HCT116 (cell line): ENCODE measurements around the gene DEFB123. TPM values are rescaled to one million over a fixed set of nuclear protein-coding genes. Genes with fewer than 3 reads are reported as not detected.

ENCODE experiments used
- ATAC-seq: fragments of 200-7000 bp; cut with Tn5 transposase; 2 replicates; pipeline ENCODE4 v1.9.1; 2020; ENCODE audit warnings: mild to moderate bottlenecking, moderate library complexity
- Bru-seq: library from RNA; stranded (reverse); fragments of 400-500 nt; gene quantifications from one replicate; lab custom pipeline; 2021; lab: Mats Ljungman, UMichigan
- BruChase-seq, 2 experiments: library from RNA; stranded (reverse); fragments of 400-500 nt; gene quantifications; one replicate each; lab custom pipeline; 2021; lab: Mats Ljungman, UMichigan
- BruUV-seq: library from RNA; stranded (reverse); fragments of 400-500 nt; replicated peaks from 2 replicates; lab custom pipeline; 2021; lab: Mats Ljungman, UMichigan
- CTCF ChIA-PET: fragments of 300-600 bp; sonication (Branson Sonifier 250); formaldehyde crosslinking; loops from one replicate; lab custom pipeline; 2021; ENCODE audit warnings: antibody characterized with exemption; lab: Charles Lee
- POLR2A ChIA-PET: fragments of 300-600, 350-600 bp; sonication (Branson Sonifier 250); formaldehyde crosslinking; loops from one replicate; lab custom pipeline; 2021; ENCODE audit warnings: antibody characterized with exemption; lab: Charles Lee
- RAD21 ChIA-PET, 2 experiments: fragments of 300-600 bp; sonication (Branson Sonifier 250); formaldehyde crosslinking; loops; one replicate each; lab custom pipeline; 2023; ENCODE audit warnings: low total read pairs in 2 of 2; ENCODE audit not compliant: uncharacterized antibody in 2 of 2, unreplicated experiment in 2 of 2, low non-redundant PET in 1 of 2; lab: Charles Lee
- DNase-seq: peaks from one replicate; pipeline ENCODE4 v3.0.0-alpha.2; 2010; ENCODE audit warnings: low read depth, low spot score
- H2AFZ ChIP-seq: fragments of 200-600 bp; shearing (Covaris generic), sonication (generic); 2 replicates; pipeline ENCODE4 v1.6.1; 2017; ENCODE audit warnings: low read depth, mixed run types, mixed read lengths, antibody characterized with exemption, low read length; ENCODE audit not compliant: poor library complexity, severe bottlenecking
- H3K27ac ChIP-seq: 2 replicates; pipeline ENCODE4 v1.5.1; 2012; ENCODE audit warnings: low read depth, low read length
- H3K27me3 ChIP-seq: fragments of 200-600 bp; sonication (generic); 2 replicates; pipeline ENCODE4 v1.6.1; 2016; ENCODE audit warnings: mixed run types, low read length, mixed read lengths; ENCODE audit not compliant: insufficient read depth
- H3K36me3 ChIP-seq, 2 experiments: fragments of 200-500 bp in 1 of 2; fragments of 200-600 bp in 1 of 2; sonication (Bioruptor generic) in 1 of 2; sonication (generic) in 1 of 2; 2 replicates each; pipeline versions ENCODE4 v1.5.1 to v1.6.1; 2014 to 2016; ENCODE audit warnings: low read length in 2 of 2, inconsistent platforms in 1 of 2, mixed read lengths in 1 of 2, mixed run types in 1 of 2; ENCODE audit not compliant: insufficient read depth in 2 of 2, control insufficient read depth in 1 of 2
- H3K4me1 ChIP-seq, 2 experiments: fragments of 200-600 bp in 1 of 2; sonication (generic) in 1 of 2; 2 replicates each; pipeline versions ENCODE4 v1.5.1 to v1.6.1; 2012 to 2017; ENCODE audit warnings: low read length in 2 of 2, inconsistent platforms in 1 of 2, mild to moderate bottlenecking in 1 of 2, mixed read lengths in 1 of 2, mixed run types in 1 of 2, moderate library complexity in 1 of 2; ENCODE audit not compliant: insufficient read depth in 2 of 2, control insufficient read depth in 1 of 2
- H3K4me2 ChIP-seq: fragments of 200-600 bp; sonication (generic); 2 replicates; pipeline ENCODE4 v1.6.1; 2017; ENCODE audit warnings: mixed run types, low read length, mixed read lengths
- H3K4me3 ChIP-seq, 2 experiments: fragments of 200-600 bp in 1 of 2; sonication (generic) in 1 of 2; replicated peaks in 1 of 2; 2 replicates each; pipeline ENCODE4 v1.5.1; 2011 to 2016; ENCODE audit warnings: low read length in 2 of 2, control low read depth in 1 of 2, low read depth in 1 of 2, mild to moderate bottlenecking in 1 of 2, mixed read lengths in 1 of 2, mixed run types in 1 of 2
- H3K79me2 ChIP-seq: fragments of 200-600 bp; sonication (generic); 2 replicates; pipeline ENCODE4 v1.6.1; 2017; ENCODE audit warnings: mild to moderate bottlenecking, mixed run types, low read length, moderate library complexity, mixed read lengths; ENCODE audit not compliant: insufficient read depth
- H3K9ac ChIP-seq: fragments of 200-600 bp; sonication (generic); 2 replicates; pipeline ENCODE4 v1.6.1; 2016; ENCODE audit warnings: low read length, mixed read lengths
- H3K9me2 ChIP-seq: fragments of 200-600 bp; sonication (generic), shearing (Covaris generic); 2 replicates; pipeline ENCODE4 v1.6.1; 2017; ENCODE audit warnings: mixed run types, mild to moderate bottlenecking, moderate library complexity; ENCODE audit not compliant: insufficient read depth
- H3K9me3 ChIP-seq, 2 experiments: fragments of 200-500 bp in 1 of 2; fragments of 200-600 bp in 1 of 2; sonication (Bioruptor generic) in 1 of 2; sonication (generic) in 1 of 2; 2 replicates each; pipeline ENCODE4 v1.6.1; 2014 to 2017; ENCODE audit warnings: low read length in 2 of 2, mixed read lengths in 2 of 2, inconsistent platforms in 1 of 2, low read depth in 1 of 2, mild to moderate bottlenecking in 1 of 2, mixed run types in 1 of 2, moderate library complexity in 1 of 2; ENCODE audit not compliant: control insufficient read depth in 1 of 2, insufficient read depth in 1 of 2
- H4K20me1 ChIP-seq: fragments of 200-600 bp; sonication (generic), shearing (Covaris generic); 2 replicates; pipeline ENCODE4 v1.6.1; 2017; ENCODE audit warnings: mixed run types, mild to moderate bottlenecking, moderate library complexity; ENCODE audit not compliant: insufficient read depth
- CBX3 ChIP-seq: IDR thresholded peaks from 2 replicates; pipeline ENCODE4 v1.6.1; 2012; ENCODE audit warnings: low read depth
- CTCF ChIP-seq, 3 experiments: fragments of 200-600 bp in 1 of 3; sonication (generic) in 1 of 3; IDR thresholded peaks in 2 of 3; conservative IDR thresholded peaks in 1 of 3; 2 replicates each; pipeline ENCODE4 v1.5.1; 2012 to 2017; ENCODE audit warnings: low read depth in 2 of 3, low read length in 2 of 3, antibody characterized with exemption in 1 of 3, borderline replicate concordance in 1 of 3, control low read depth in 1 of 3, mild to moderate bottlenecking in 1 of 3, mixed read lengths in 1 of 3, mixed run types in 1 of 3, moderate library complexity in 1 of 3; ENCODE audit not compliant: insufficient read depth in 1 of 3
- EZH2phosphoT487 ChIP-seq: fragments of 200-600 bp; IDR thresholded peaks from 2 replicates; pipeline ENCODE4 v1.6.1; 2018; ENCODE audit warnings: antibody characterized with exemption, borderline replicate concordance
- MAX ChIP-seq: IDR thresholded peaks from 2 replicates; pipeline ENCODE4 v1.6.1; 2012
- SIN3A ChIP-seq: IDR thresholded peaks from 2 replicates; pipeline ENCODE4 v1.6.1; 2012; ENCODE audit warnings: low read depth
- ZNF274 ChIP-seq: fragments of 200-500 bp; sonication (Bioruptor generic); IDR thresholded peaks from 2 replicates; pipeline ENCODE4 v1.6.1; 2014; ENCODE audit warnings: mild to moderate bottlenecking, low read depth, low read length, inconsistent platforms
- intact Hi-C: fragments of 100-400 bp; cut with micrococcal nuclease; formaldehyde crosslinking; loops from 2 replicates; pipeline ENCODE4 v1.10.0; 2022
- long read RNA-seq: library from polyadenylated mRNA; unstranded; transcript quantifications from one replicate; pipeline ENCODE4 v2.0.0, GENCODE V29; 2021; ENCODE audit not compliant: unreplicated experiment
- polyA plus RNA-seq: library from polyadenylated mRNA; unstranded; fragments of >200 nt; gene quantifications from 2 replicates; pipeline ENCODE4 v1.2.1, GENCODE V29; 2012; ENCODE audit warnings: missing spikeins
- total RNA-seq: library from RNA; stranded (reverse); gene quantifications from one replicate; pipeline ENCODE4 v1.2.1, GENCODE V29; 2021; ENCODE audit not compliant: unreplicated experiment

Gene DEFB123
- total RNA-seq (not detected), Bru-seq, nascent RNA (not detected), BruChase-seq, experiment 1, labeled RNA remaining after a 6-hour chase (not detected), BruChase-seq, experiment 2, labeled RNA remaining after a 2-hour chase (percentile 7 among the genes with signal in this experiment)
- not detected in 2 replicates for polyA plus RNA-seq
- long read RNA-seq: 0 reads

- H3K27ac ChIP-seq: no peak within 1 kb of the TSS
- no peaks in the 10 kb centered on the region for H3K9me3 ChIP-seq
- POLR2A ChIA-PET: interaction anchor here (0.7 to 1.0 kb wide), 2 partner anchors 9 to 10 kb away, joined by 3 read pairs; no protein-coding TSS in a partner anchor
- H3K79me2 ChIP-seq: no peaks in the 10 kb centered on the region
- no peak within 1 kb of the TSS for H3K4me2 ChIP-seq
- intact Hi-C loops: no loop called here
- H4K20me1 ChIP-seq: no peaks in the 10 kb centered on the region
- H3K4me3 ChIP-seq: no peak within 1 kb of the TSS
- no peak within 1 kb of the TSS for H3K9ac ChIP-seq
- H3K36me3 ChIP-seq: no peaks in the 10 kb centered on the region
- H3K4me1 ChIP-seq: no peaks in the 10 kb centered on the region
- no TSS peak for BruUV-seq
- CTCF ChIA-PET: interaction anchor here (0.7 to 1.3 kb wide), 6 partner anchors 9 to 173 kb away, joined by 3 to 10 read pairs (median 7); no protein-coding TSS in a partner anchor
- H3K9me2 ChIP-seq: no peaks in the 10 kb centered on the region
- no peak for TF ChIP-seq EZH2phosphoT487
- TF ChIP-seq CBX3: no peak
- peak in 2 of 3 experiments; percentile 51 to 72; a peak in 4 of 6 replicates for TF ChIP-seq CTCF (IDR thresholded peaks at IDR 0.05 in 2 of 3, conservative IDR thresholded peaks at IDR 0.05 in 1 of 3; ENCODE audit: borderline replicate concordance in 1 of 3, insufficient read depth in 1 of 3, low read depth in 2 of 3, low read length in 2 of 3)
- TF ChIP-seq SIN3A: no peak
- TF ChIP-seq MAX: no peak
- no peak for TF ChIP-seq ZNF274
- TF ChIP-seq, all 23 proteins: peak for 1
- H3K27me3 ChIP-seq: no peaks in the 10 kb centered on the region
- ATAC-seq (peak; percentile 55), DNase-seq (no peak)
- RAD21 ChIA-PET: no interaction called here
- no peak within 1 kb of the TSS for H2AFZ ChIP-seq
Observed at GRCh38 chr20:31440012-31440659, at the start of gene DEFB123. TSS of gene DEFB123 (plus strand) at chr20:31440632. CDS start at chr20:31440699, 67 bp downstream.
